ENCODE data around the gene ANKRD12.

The ANKRD12 gene

GRCh38 chr18:9177466-9177865, 40.9 kb downstream of the ANKRD12 start:
- no peak overlapping the region for H3K4me3 ChIP-seq (ENCODE audit: low read depth, low read length)
- peaks cover 1% of the 10 kb centered on the region for H3K4me1 ChIP-seq
- no peak overlapping the region for H3K27ac ChIP-seq

DNA sequence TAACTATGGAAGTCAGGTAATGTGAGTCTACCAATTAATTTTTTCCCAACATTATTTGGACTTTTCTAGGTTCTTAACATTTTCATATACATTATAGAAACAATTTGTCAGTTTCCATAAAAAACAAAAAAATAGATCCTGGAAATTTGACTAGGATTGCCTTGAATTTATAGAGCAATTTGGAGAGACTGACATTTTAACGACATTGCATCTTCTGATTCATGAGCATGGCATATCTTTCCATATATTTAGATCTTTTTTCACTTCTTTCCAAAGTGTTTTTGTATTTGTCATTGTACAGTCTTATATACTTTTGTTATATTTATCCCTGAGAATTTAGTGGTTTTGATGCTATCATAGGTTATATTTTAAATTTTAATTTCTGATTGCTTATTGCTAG, 42.0 kb downstream of the ANKRD12 start:
- Histone ChIP-seq H3K4me1 (no peaks in the 10 kb centered on the region), H2AFZ (no peak overlapping the region)
- TF ChIP-seq, protein P1, sequence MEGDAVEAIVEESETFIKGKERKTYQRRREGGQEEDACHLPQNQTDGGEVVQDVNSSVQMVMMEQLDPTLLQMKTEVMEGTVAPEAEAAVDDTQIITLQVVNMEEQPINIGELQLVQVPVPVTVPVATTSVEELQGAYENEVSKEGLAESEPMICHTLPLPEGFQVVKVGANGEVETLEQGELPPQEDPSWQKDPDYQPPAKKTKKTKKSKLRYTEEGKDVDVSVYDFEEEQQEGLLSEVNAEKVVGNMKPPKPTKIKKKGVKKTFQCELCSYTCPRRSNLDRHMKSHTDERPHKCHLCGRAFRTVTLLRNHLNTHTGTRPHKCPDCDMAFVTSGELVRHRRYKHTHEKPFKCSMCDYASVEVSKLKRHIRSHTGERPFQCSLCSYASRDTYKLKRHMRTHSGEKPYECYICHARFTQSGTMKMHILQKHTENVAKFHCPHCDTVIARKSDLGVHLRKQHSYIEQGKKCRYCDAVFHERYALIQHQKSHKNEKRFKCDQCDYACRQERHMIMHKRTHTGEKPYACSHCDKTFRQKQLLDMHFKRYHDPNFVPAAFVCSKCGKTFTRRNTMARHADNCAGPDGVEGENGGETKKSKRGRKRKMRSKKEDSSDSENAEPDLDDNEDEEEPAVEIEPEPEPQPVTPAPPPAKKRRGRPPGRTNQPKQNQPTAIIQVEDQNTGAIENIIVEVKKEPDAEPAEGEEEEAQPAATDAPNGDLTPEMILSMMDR (IDR thresholded peaks at IDR 0.05), result no peak

More at GRCh38 chr18:9177466-9177865, 40.9 kb downstream of the ANKRD12 start:
- H3K27me3 ChIP-seq (ENCODE audit: control insufficient read depth, insufficient read depth, low read length), result no peaks in the 10 kb centered on the region
- no peak overlapping the region for H3K4me2 ChIP-seq (ENCODE audit: low read length)
- no peak overlapping the region for H3K9ac ChIP-seq
- no peaks in the 10 kb centered on the region for H3K9me3 ChIP-seq (ENCODE audit: control insufficient read depth, low read length)
- peaks cover 10% of the 10 kb centered on the region for H3K79me2 ChIP-seq
- TF ChIP-seq, protein P1 (IDR thresholded peaks at IDR 0.05), result no peak
- no peaks in the 10 kb centered on the region for H3K36me3 ChIP-seq (ENCODE audit: control insufficient read depth, insufficient read depth, low read length)
- H2AFZ ChIP-seq, result no peak overlapping the region

GRCh38 chr18:9181275-9181674, 44.7 kb downstream of the ANKRD12 start:
- H3K4me2 ChIP-seq (ENCODE audit: low read length), result no peak overlapping the region
- H3K4me3 ChIP-seq (ENCODE audit: low read depth, low read length), result no peak overlapping the region
- no peak overlapping the region for H2AFZ ChIP-seq
- no peaks in the 10 kb centered on the region for H3K36me3 ChIP-seq (ENCODE audit: control insufficient read depth, insufficient read depth, low read length)
- H3K9ac ChIP-seq, result no peak overlapping the region
- H3K9me3 ChIP-seq (ENCODE audit: control insufficient read depth, low read length), result no peaks in the 10 kb centered on the region
- peaks cover 5% of the 10 kb centered on the region for H3K4me1 ChIP-seq
- no peaks in the 10 kb centered on the region for H3K79me2 ChIP-seq
- no peaks in the 10 kb centered on the region for H3K27me3 ChIP-seq (ENCODE audit: control insufficient read depth, insufficient read depth, low read length)
- H3K27ac ChIP-seq, result no peak overlapping the region
- TF ChIP-seq, protein P1 (IDR thresholded peaks at IDR 0.05), result no peak

More for the DNA sequence above, 42.0 kb downstream of the ANKRD12 start:
- H3K79me2 ChIP-seq, result peaks cover 7% of the 10 kb centered on the region
- H3K4me3 ChIP-seq (ENCODE audit: low read depth, low read length), result no peak overlapping the region
- H3K9ac ChIP-seq, result no peak overlapping the region
- no peaks in the 10 kb centered on the region for H3K27me3 ChIP-seq (ENCODE audit: control insufficient read depth, insufficient read depth, low read length)
- no peak overlapping the region for H3K27ac ChIP-seq
- H3K9me3 ChIP-seq (ENCODE audit: control insufficient read depth, low read length), result no peaks in the 10 kb centered on the region
- no peak overlapping the region for H3K4me2 ChIP-seq (ENCODE audit: low read length)
- no peaks in the 10 kb centered on the region for H3K36me3 ChIP-seq (ENCODE audit: control insufficient read depth, insufficient read depth, low read length)

- H3K4me2 ChIP-seq (ENCODE audit: low read length), result no peak overlapping the region
- H3K27me3 ChIP-seq (ENCODE audit: control insufficient read depth, insufficient read depth, low read length), result no peaks in the 10 kb centered on the region
- H3K9me3 ChIP-seq (ENCODE audit: control insufficient read depth, low read length), result no peaks in the 10 kb centered on the region
- TF ChIP-seq, protein P1 (IDR thresholded peaks at IDR 0.05), result no peak
- H3K9ac ChIP-seq, result no peak overlapping the region
- H3K36me3 ChIP-seq (ENCODE audit: control insufficient read depth, insufficient read depth, low read length), result no peaks in the 10 kb centered on the region
- peaks cover 5% of the 10 kb centered on the region for H3K4me1 ChIP-seq
- no peak overlapping the region for H3K4me3 ChIP-seq (ENCODE audit: low read depth, low read length)
- H3K27ac ChIP-seq, result no peak overlapping the region
- no peak overlapping the region for H2AFZ ChIP-seq
- no peaks in the 10 kb centered on the region for H3K79me2 ChIP-seq
These were observed 46.3 kb downstream of the ANKRD12 start for GRCh38 chr18:9182852-9183399.

DNA sequence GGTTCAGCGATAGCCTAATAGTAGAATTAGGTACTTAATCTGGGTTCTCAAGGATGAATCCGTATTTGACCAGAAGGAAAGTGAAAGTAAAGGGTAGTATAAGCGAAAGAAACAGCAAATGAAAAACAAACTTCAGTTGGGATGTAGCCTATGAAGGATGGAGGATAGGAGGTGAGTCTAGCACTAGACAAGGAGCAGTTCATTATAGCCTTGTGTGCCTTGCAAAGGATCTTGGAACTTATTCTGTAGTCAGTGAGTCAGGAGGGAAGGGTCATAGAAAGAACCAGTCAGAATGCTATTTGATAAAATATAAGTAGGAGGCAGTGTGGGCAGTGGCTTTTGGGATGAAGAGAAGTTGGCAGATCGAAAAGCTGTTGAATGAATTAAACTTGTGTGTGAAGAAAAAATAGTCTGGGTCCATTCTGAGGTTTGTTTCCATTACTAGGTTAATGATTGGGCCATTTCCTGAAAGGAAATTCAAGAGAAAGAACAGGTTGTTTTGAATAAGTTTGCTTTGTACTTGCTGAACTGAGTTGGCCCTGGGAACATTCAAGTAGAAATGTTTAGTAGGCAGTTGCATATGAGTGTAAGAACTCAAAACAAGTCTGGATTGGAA, 48.5 kb downstream of the ANKRD12 start:
- TF ChIP-seq, protein P1 (IDR thresholded peaks at IDR 0.05), result no peak
- Histone ChIP-seq H3K4me3 (ENCODE audit: low read depth, low read length) (no peak overlapping the region), H3K27me3 (ENCODE audit: control insufficient read depth, insufficient read depth, low read length) (no peaks in the 10 kb centered on the region), H3K36me3 (ENCODE audit: control insufficient read depth, insufficient read depth, low read length) (no peaks in the 10 kb centered on the region), H3K9ac (no peak overlapping the region), H3K9me3 (ENCODE audit: control insufficient read depth, low read length) (no peaks in the 10 kb centered on the region), H3K4me2 (ENCODE audit: low read length) (no peak overlapping the region), H3K4me1 (peaks cover 5% of the 10 kb centered on the region), H3K79me2 (peaks cover 2% of the 10 kb centered on the region), H2AFZ (no peak overlapping the region), H3K27ac (no peak overlapping the region)

All from parathyroid adenoma (tissue), 2 donors.